WTC11 (cell line): ENCODE measurements around the gene DNMT3A. TPM values are rescaled to one million over a fixed set of nuclear protein-coding genes. Genes with fewer than 3 reads are reported as not detected.

Source experiments
- ATAC-seq: fragments of 200-7000 bp; cut with Tn5 transposase; 2 replicates; pipeline ENCODE4 v1.10.0; 2021; ENCODE audit warnings: mild to moderate bottlenecking, moderate library complexity
- CTCF ChIA-PET: fragments of 300-600 bp; sonication (Branson Sonifier 250); formaldehyde crosslinking; loops from one replicate; lab custom pipeline; 2021; ENCODE audit warnings: antibody characterized with exemption; lab: Charles Lee
- POLR2A ChIA-PET: fragments of 350-600 bp; sonication (Branson Sonifier 250); formaldehyde crosslinking; loops from one replicate; lab custom pipeline; 2021; ENCODE audit warnings: antibody characterized with exemption; lab: Charles Lee
- DNase-seq: peaks from one replicate; pipeline ENCODE4 v3.0.0; 2021; ENCODE audit warnings: low spot score
- H3K27ac Mint-ChIP-seq: 2 replicates; pipeline ENCODE4 v1.8.0; 2021; ENCODE audit warnings: mixed read lengths
- H3K27me3 Mint-ChIP-seq: 2 replicates; pipeline ENCODE4 v1.8.0; 2021; ENCODE audit warnings: low read depth, mild to moderate bottlenecking, moderate library complexity, mixed read lengths
- H3K36me3 Mint-ChIP-seq: 2 replicates; pipeline ENCODE4 v1.8.0; 2021; ENCODE audit warnings: mixed read lengths
- H3K4me1 Mint-ChIP-seq: 2 replicates; pipeline ENCODE4 v1.8.0; 2022; ENCODE audit warnings: mixed read lengths
- H3K4me3 Mint-ChIP-seq: 2 replicates; pipeline ENCODE4 v1.8.0; 2021; ENCODE audit warnings: mild to moderate bottlenecking, moderate library complexity, mixed read lengths
- H3K9me3 Mint-ChIP-seq: 2 replicates; pipeline ENCODE4 v1.8.0; 2021; ENCODE audit warnings: mixed read lengths
- AR ChIP-seq: fragments of 250-450 bp; sonication (Bioruptor Pico); IDR thresholded peaks from 2 replicates; pipeline ENCODE4 v1.9.0; 2021; ENCODE audit warnings: mild to moderate bottlenecking
- ARID4B ChIP-seq: sonication (generic); formaldehyde crosslinking; IDR thresholded peaks from 2 replicates; pipeline ENCODE4 v1.8.0; 2023; ENCODE audit warnings: missing genetic modification reagents, mild to moderate bottlenecking, borderline replicate concordance
- ATF6 ChIP-seq: sonication (generic); formaldehyde crosslinking; IDR thresholded peaks from 2 replicates; pipeline ENCODE4 v1.8.1; 2023; ENCODE audit warnings: mild to moderate bottlenecking, missing genetic modification reagents
- FOXK1 ChIP-seq: sonication (generic); formaldehyde crosslinking; IDR thresholded peaks from 2 replicates; pipeline ENCODE4 v1.8.0; 2022; ENCODE audit warnings: mild to moderate bottlenecking, moderate library complexity, missing genetic modification reagents
- PRDM15 ChIP-seq: sonication (generic); formaldehyde crosslinking; IDR thresholded peaks from 2 replicates; pipeline ENCODE4 v1.8.0; 2022; ENCODE audit warnings: missing genetic modification reagents
- SP1 ChIP-seq: sonication (generic); formaldehyde crosslinking; conservative IDR thresholded peaks from 2 replicates; pipeline ENCODE4 v1.8.1; 2022; ENCODE audit warnings: missing genetic modification reagents
- TEAD1 ChIP-seq: sonication (generic); formaldehyde crosslinking; IDR thresholded peaks from 2 replicates; pipeline ENCODE4 v1.8.0; 2022; ENCODE audit warnings: mild to moderate bottlenecking, missing genetic modification reagents
- USF2 ChIP-seq: sonication (generic); formaldehyde crosslinking; IDR thresholded peaks from 2 replicates; pipeline ENCODE4 v1.8.1; 2023; ENCODE audit warnings: mild to moderate bottlenecking, missing genetic modification reagents, moderate library complexity
- ZNF121 ChIP-seq: sonication (generic); formaldehyde crosslinking; IDR thresholded peaks from 2 replicates; pipeline ENCODE4 v1.8.0; 2023; ENCODE audit warnings: missing genetic modification reagents
- total RNA-seq: library from RNA; stranded (reverse); gene quantifications from 3 replicates; pipeline ENCODE4 v1.2.3, GENCODE V29; 2021

The DNMT3A gene
- total RNA-seq, 1 experiment from 2014 or later, result 154 TPM

GRCh38 chr2:25362049-25362433, 20.3 kb upstream of the DNMT3A start (continued):
- TF ChIP-seq PRDM15 (CRISPR knock-in tag), result peak; percentile 65
- peak; percentile 96 for TF ChIP-seq SP1

GRCh38 chr2:25361261-25362048, 19.7 kb upstream of the DNMT3A start:
- POLR2A ChIA-PET, result interaction anchor here (1.0 kb wide), 1 partner anchor 18 kb away, joined by 3 read pairs; no protein-coding TSS in a partner anchor
- Mint-ChIP-seq H3K4me1 (peaks cover 10% of the 10 kb centered on the region), H3K36me3 (no peaks in the 10 kb centered on the region), H3K27ac (no peak overlapping the region), H3K27me3 (peaks cover 68% of the 10 kb centered on the region), H3K4me3 (peak overlapping the region; percentile 56), H3K9me3 (0 out of 2 replicates have a peak, but pooled peaks cover 7% of the 10 kb centered on the region)
- DNase-seq (no peak), ATAC-seq (no peak)
- no peak for TF ChIP-seq ATF6 (CRISPR knock-in tag)
- TF ChIP-seq TEAD1 (CRISPR knock-in tag), result peak; percentile 58; the same call in 1 of the 2 replicates
- TF ChIP-seq ZNF121 (CRISPR knock-in tag), result no peak
- TF ChIP-seq PRDM15 (CRISPR knock-in tag), result 0 out of 2 replicates have a peak, but pooled peaks have one; percentile 76
- TF ChIP-seq AR (CRISPR knock-in tag), result no peak
- no peak for TF ChIP-seq USF2 (CRISPR knock-in tag)
- TF ChIP-seq FOXK1 (CRISPR knock-in tag), result no peak
- TF ChIP-seq ARID4B (CRISPR knock-in tag), result no peak
- CTCF ChIA-PET, result interaction anchor here (0.6 to 2.8 kb wide), 65 partner anchors 11 to 587 kb away, joined by 3 to 75 read pairs (median 5); partner anchors contain the start of genes ASXL2 and DNMT3A
